Smooth muscle cell of bladder (primary cell): ENCODE data around the gene MRFAP1L1. TPM values are rescaled to one million over a fixed set of nuclear protein-coding genes. Genes with fewer than 3 reads are reported as not detected.

Experiments
- total RNA-seq: library from RNA; depleted of rRNA; stranded (reverse); fragments of >200 nt; gene quantifications from 2 replicates; pipeline ENCODE4 v1.2.3, GENCODE V29; 2014

Gene MRFAP1L1
- total RNA-seq: 44.8 and 49.6 TPM in 2 replicates

DNA sequence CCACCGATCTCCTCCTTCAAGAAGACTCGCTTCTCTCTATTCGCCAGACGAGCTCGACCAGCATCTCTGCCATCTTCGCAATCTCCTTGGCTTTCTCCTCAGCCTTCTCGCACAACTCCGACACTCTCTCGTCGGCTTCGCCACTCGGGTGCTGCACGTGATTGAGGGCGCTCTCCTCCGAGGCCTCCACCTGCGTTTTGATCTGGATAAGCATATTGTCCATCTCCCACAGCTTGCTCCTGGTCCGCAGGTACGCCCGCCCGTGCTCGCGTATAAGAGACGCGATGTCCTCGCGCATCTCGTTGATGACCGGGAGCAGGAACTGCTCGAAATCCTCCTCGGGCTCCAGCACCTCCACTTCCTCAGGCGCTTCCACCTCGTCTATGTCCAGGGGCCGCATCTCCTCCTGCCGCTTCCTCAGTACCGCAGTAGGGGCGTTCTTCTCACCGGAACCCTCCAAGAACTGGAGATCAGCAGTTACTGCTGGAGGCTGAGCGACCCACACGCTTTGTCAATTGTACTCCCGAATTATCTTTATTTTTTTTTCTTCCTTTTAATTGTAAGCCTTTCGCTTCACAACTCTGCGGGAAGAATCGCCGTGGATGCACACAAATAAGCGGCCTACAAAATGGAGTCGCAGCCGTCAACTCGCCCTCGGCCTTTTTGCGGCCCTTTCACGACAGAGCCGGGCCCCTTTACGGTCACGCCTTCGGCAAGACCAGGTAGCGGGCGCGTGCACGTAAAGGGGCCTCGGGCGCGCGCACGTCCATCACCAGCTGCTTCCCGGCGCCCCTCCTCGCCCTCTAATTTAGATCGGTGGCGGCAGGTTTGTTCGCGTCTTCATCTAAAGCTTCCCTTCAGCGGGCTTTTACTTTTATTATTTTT, at the start of gene MRFAP1L1:
Gene MRFAP1L1, minus strand, starts transcription at position 636 of the 885 bp plus-strand sequence. Its CDS starts 236 bp downstream, at position 400.

DNA sequence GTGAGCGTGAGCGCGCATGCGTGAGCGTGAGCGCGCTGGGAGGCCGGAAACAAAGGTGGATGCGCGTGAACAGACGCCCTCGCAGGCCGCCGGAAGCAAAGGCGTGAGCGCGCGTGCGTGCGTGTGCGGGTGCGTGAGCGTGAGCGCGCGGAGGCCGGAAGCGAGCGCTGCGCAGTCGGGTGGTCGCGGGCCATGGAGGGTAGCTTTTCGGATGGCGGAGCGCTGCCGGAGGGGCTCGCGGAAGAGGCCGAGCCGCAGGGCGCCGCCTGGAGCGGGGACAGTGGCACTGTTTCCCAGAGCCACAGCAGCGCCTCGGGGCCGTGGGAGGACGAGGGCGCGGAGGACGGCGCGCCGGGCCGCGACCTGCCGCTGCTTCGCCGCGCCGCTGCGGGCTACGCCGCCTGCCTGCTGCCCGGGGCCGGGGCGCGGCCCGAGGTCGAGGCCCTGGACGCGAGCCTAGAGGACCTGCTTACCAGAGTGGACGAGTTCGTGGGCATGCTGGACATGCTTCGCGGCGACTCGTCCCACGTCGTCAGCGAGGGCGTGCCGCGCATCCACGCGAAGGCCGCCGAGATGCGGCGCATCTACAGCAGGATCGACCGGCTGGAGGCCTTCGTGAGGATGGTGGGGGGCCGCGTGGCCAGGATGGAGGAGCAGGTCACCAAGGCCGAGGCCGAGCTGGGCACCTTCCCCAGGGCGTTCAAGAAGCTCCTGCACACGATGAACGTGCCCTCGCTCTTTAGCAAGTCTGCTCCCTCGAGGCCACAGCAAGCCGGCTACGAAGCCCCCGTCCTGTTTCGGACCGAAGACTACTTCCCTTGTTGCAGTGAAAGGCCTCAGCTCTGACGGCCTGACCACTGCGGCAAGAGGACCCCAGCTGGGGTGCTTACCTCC, 6.6 kb upstream of the MRFAP1L1 start, which contains the start of gene BLOC1S4:
Gene BLOC1S4, plus strand, starts transcription at position 157 of the 894 bp plus-strand sequence. Its CDS starts 36 bp downstream, at position 193.

DNA sequence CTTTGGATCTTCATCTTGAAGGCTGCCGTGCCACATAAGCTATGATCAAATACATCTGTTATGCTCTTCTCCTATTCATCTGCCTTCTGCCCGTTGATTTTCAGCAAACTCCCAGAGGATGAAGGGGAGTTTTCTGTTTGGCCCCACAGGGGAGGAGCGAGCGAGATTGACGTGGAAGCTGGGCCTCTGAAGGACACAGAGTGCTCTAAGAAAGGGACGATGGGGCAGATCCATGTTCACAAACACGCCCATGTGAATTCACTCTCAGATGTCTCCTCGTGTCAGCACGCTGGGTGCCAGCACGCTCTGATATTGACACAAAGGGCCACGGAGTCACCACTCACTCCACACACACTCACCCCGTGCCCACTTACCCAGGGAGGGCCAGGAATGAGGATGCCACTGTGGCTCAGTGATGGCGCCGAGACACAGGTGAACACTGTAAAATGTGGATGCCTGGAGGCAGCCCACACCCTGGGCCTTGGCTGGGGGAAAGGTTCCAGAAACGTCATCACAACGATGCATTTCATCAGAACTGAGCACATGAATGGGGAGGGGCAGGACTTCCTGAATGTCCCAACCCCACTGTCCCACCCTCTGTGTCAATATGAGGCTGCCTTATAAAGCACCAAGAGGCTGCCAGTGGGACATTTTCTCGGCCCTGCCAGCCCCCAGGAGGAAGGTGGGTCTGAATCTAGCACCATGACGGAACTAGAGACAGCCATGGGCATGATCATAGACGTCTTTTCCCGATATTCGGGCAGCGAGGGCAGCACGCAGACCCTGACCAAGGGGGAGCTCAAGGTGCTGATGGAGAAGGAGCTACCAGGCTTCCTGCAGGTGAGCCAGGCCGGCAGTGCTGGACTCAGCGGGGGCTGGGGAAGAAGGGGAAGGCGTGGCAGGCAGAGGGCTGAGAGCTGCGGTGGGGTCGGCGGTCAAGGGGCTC, 16.2 kb downstream of the MRFAP1L1 start, which contains the start of gene S100P:
Gene S100P, plus strand, starts transcription at position 648 of the 946 bp plus-strand sequence. Its CDS starts 55 bp downstream, at position 703.

Other genes with a start within 250 kb of the MRFAP1L1 start
- gene PPP2R2C, start 237.3 kb downstream of the MRFAP1L1 start, total RNA-seq: not detected in 2 replicates
- gene MAN2B2, start 134.7 kb downstream of the MRFAP1L1 start, total RNA-seq: 13.7 and 20.2 TPM in 2 replicates
- 84.8 and 112 TPM in 2 replicates for gene MRFAP1, start 69.2 kb downstream of the MRFAP1L1 start, total RNA-seq
- gene S100P, start 16.0 kb downstream of the MRFAP1L1 start, total RNA-seq: 0.18 and 1.6 TPM in 2 replicates
- 14.1 and 16.7 TPM in 2 replicates for gene BLOC1S4, start 6.3 kb upstream of the MRFAP1L1 start, total RNA-seq
- 14.9 and 15.2 TPM in 2 replicates for gene KIAA0232, start 72.9 kb upstream of the MRFAP1L1 start, total RNA-seq
- gene TBC1D14, start 200.0 kb upstream of the MRFAP1L1 start, total RNA-seq: 33.8 and 41.4 TPM in 2 replicates